ENCODE measurements around the gene SLC35F6. TPM values are rescaled to one million over a fixed set of nuclear protein-coding genes. Genes with fewer than 3 reads are reported as not detected.

Gene SLC35F6, protein sequence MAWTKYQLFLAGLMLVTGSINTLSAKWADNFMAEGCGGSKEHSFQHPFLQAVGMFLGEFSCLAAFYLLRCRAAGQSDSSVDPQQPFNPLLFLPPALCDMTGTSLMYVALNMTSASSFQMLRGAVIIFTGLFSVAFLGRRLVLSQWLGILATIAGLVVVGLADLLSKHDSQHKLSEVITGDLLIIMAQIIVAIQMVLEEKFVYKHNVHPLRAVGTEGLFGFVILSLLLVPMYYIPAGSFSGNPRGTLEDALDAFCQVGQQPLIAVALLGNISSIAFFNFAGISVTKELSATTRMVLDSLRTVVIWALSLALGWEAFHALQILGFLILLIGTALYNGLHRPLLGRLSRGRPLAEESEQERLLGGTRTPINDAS
- total RNA-seq (2014; rRNA removed; shearing (Covaris generic)) = 15.8 and 27.5 TPM in 2 replicates

DNA sequence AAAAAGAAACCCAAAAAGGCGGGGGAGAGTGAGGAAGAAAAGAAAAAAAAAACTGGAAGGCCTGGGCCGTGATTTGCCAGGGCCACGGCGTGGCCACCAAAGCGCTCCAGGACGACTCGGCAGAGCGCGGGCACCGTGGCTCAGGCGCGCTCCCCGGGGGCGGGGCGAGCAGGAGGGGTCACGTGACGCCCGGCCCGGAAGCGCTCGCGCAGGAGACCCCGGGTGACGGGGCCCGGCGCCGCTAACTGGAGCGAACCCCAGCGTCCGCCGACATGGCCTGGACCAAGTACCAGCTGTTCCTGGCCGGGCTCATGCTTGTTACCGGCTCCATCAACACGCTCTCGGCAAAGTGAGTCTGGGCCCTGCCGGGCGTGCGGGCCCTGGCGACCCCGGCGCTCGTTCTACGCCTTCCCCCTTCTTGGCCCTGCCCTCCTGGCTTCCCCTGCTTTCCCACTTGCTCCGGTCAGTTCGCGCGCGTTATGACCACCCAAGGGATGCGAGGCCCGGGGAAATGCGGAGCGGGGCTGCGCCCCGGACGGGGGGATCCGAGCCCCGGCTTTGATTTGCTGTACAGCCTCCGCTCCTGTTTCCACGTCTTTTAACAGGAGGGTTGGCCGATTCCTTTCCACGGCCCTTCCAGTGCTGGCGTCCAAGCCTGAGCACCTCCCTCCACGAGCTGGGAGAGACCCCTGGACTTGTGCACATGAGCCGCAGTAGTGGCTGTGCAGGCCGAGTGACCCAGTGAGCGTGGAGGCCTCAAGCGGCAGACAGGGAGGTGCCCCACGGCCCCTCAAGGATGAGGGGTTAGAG, at the start of gene SLC35F6:
Gene SLC35F6, plus strand, starts transcription at position 207 of the 810 bp plus-strand sequence. Its CDS starts 66 bp downstream, at position 273.
- in situ Hi-C loops (cut with HindIII; ENCODE audit: low sequenced_read_pairs) = no loop called here
- DNase-seq (ENCODE audit: low spot score) = peak; percentile 83

DNA sequence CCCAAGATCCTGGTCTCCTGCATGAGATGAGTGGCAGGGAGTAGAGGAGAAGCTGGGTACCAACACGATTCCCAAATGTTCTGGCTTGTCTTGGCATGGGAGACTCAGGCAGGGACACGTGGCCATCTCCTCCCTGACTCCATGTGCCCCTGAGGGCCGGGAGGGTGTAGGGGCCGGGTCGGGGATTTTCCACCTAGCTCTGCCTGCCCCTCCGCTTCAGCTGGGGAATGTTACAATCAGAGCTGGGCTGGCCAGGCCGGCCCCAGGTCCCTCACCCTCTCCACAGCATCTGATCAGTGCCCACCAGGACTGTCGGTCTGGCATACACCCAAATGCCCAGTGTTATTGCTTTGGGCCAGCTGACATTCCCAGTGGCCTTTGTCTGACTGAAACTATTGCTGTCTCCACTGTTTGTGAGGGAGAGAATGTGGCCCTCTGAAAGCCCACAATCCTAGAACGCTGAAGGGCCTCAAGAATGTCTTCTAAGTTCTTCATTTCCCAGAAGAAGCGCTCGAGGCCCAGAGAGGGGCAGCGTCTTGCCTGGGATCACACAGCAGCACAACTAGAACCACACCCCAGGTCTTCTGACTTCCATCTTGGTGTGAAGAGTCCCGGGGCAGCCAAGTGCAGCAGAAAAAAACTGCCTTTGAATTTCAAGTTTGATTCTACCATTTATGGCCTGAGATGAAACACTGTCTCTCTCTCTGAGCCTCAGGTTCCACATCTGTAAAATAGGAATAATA, 48.4 kb upstream of the SLC35F6 start:
- in situ Hi-C loops (cut with HindIII; ENCODE audit: low sequenced_read_pairs) = no loop called here
- DNase-seq (ENCODE audit: low spot score) = no peak

DNA sequence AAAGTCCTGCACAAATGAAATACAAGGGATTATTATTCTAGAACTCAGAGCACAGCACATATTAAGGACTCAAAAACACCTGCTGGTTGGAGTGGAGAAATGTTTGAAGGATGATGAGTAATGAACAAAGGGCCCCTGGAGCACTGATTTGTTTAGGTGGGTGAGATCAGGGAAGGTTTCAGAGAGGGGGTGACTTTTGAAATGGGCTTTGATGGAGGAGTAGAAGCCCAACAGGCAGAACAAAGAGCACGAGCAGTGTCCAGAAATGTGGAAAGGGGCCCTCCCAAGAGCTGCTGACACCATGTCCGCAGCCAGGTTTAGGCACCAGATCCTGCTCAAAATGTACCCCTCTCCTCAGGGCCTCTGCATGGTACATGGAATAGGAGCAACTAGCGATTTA, 47.7 kb upstream of the SLC35F6 start:
- in situ Hi-C loops (cut with HindIII; ENCODE audit: low sequenced_read_pairs) = no loop called here
- no peak for DNase-seq (ENCODE audit: low spot score)

DNA sequence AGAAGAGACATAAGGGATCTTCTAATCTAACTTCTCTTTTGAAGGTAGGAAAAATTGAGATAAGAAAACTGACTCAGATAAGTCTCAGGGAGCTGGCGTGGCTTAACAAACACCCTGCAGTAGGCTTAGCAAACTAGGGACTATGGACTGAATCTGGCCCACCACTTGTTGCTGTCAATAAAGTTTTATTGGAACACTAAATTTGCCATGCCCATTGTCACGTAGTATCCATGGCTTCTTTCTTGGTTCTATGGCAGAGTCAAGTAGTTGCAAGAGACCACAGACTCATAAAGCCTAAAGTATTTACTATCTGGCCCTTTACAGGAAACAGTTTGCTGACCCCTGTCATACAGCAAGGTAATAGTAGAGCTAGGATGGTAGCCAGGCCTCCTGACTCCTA, 47.3 kb upstream of the SLC35F6 start:
- DNase-seq (ENCODE audit: low spot score) = no peak
- in situ Hi-C loops (cut with HindIII; ENCODE audit: low sequenced_read_pairs) = no loop called here

DNA sequence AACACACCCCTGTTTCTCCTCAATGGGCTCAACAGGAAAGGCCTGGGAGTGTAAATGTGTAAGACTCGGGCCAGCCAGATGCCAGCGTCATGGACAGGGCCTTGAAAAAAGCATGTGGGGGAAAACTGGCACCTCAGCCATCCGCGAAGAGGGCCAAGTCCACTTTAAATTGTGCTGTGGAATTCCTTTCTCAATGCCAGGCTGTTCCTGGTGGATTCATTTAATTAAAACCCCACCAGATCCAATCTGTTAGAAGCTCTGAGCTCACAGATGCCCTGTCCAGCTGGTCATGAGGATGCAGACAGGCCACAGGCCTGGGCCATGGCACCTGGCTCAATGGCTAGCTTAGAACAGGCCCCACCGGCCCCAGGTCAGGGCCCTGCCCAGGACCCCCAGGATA, 46.7 kb upstream of the SLC35F6 start:
- in situ Hi-C loops (cut with HindIII; ENCODE audit: low sequenced_read_pairs) = no loop called here
- DNase-seq (ENCODE audit: low spot score) = peak; percentile 89

DNA sequence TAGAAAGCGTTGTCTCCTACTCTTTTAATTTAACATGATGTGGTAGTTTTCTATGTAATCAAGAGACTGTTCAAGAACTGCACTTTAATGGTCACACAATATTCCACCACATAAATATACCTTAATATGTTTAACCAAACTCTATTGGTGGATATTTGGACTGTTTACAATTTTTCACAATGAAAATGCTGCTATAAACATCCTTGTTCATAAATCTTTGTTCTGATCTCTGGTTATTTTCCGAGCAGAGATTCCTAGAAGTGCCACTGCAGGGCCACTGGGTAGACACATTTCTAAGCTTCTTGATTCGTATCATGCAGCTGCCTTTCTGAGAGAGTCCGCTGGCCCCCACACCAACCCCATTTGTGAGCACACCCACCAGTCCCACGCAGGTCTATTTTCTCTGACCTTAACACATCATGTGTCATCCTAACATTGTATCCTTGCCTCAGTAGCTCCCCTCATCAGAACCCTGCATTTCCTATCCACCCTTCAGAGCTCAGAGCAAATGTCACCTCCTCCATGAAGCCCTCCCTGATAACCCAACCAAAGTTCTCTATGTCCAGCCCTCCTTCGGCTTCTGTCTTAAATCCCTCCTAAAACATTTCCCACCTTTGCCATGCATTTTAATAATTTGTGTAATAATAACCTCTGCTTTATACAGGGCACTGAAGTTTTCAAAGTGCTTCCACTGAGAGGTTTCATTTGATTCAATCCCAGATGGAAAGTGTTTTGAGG, 45.0 kb upstream of the SLC35F6 start:
- in situ Hi-C loops (cut with HindIII; ENCODE audit: low sequenced_read_pairs) = no loop called here
- no peak for DNase-seq (ENCODE audit: low spot score)

DNA sequence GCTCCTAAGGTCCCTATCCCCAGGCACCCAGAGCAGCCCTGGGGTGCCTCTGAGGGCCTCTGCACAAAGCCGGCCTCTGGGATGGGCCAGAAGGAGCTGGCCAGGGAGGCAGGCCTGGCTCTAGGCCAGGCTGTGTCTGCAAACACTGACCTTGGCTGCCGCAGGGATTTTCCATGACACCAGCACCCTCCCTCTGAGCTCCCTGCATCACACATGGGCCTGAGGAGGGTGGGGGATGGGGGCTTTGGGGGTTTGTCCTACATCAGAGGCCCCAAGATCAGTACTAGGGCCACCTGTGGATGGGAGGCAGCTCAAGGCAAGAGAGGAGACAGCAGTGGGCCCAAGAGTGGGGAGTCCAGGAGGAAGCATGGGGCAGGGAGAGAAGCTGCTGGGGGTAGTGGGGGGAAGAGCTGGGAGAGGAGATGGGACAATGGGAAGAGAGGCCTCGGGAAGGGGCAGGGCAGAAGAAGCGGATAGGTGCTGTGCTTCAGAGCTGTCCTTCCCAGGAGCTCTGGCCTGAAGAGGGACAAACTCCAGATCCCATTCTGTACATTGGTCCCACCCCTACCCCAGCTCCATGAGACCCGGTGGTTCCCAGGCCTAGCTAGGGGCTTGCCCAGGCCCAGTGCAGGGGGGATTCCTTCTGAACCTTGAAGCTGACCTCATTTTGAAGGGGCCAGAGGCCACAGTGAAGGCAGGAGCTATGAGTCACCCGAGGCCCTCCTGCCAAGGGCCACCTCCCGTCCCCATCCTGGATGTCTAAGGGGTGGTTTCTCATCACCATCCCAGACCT, 43.6 kb upstream of the SLC35F6 start:
- in situ Hi-C loops (cut with HindIII; ENCODE audit: low sequenced_read_pairs) = no loop called here
- DNase-seq (ENCODE audit: low spot score) = peak; percentile 67

DNA sequence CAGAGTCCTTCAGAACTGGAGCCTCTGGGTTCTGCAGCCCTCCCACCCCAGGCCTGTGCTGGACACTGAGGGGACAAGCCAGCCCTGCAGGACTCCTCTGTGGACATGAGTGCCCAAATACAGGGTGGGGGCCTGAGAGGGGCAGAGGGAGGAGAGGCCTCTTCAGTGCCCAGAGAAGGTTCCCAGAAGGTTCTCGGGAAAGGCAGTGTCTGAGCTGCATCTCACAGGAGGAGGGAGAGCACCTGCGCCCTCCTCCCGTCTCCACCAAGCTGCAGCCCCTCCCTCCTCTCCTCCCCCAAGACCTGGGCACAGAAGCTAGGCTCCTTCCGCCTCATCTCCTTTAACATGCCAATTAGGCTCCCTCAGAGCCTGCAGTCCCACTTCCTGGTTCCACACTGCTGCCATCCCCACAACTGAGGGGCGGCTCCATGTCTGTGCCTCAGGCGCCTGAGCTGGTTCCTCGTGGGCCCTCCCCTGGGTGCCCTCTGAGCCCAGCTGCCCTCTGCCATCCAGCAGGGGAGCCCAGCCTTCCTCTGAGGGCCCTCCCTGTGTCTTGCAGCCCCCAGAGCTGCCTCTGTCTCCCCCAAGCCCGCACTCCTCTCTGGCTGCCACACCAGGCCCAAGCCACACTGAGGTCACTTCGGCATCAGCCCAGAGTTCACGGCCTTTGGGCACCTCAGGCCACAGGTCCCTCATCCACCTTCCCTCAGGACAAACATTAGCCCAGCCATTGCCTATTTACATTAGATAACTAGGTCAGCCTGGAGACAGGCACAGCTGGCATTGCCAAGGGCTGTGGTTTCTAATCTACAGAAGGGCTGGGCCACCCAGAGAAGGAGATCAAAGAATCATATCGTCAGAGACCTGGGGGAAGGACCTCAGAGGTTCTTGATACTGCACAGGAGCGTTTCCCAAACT, 42.7 kb upstream of the SLC35F6 start:
- in situ Hi-C loops (cut with HindIII; ENCODE audit: low sequenced_read_pairs) = no loop called here
- DNase-seq (ENCODE audit: low spot score) = no peak

DNA sequence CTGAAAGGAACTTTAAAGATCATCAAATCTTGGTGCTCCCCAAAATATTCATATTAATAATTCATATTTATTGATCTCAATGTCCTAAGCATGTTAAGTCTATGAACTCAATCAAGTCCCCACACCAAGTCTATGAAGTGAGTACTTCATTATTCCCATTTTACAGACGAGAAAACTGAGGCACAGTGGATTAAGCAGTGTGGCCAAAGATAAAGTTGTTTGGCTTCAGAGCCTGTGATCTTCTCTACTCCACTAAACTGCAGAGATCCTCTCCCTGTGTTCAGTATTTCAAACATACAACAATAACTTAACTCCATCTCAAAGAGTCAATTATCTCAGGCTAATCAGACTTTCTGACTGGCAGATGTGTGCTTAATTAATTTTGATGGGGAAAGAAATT, 41.8 kb upstream of the SLC35F6 start:
- in situ Hi-C loops (cut with HindIII; ENCODE audit: low sequenced_read_pairs) = no loop called here
- no peak for DNase-seq (ENCODE audit: low spot score)

DNA sequence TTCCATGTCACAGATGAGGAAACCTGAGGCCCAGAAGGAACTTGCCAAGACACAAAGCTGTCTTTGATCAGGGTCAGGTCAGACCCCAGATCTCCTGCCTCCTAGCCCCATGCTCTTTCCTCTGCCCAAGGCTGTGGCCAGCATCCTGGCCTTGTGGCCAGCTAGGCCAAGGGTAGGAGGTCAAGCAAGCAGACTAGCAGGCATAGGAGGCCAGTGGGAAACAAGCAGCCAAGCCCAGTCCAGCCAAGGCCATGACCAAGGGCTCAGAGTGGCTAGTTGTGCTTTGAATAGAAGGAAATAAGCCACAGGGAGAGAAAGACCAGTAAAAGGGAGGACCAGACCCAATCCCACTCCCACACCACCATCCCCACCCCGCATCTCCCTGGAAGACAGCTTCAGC, 41.2 kb upstream of the SLC35F6 start:
- in situ Hi-C loops (cut with HindIII; ENCODE audit: low sequenced_read_pairs) = no loop called here
- DNase-seq (ENCODE audit: low spot score) = no peak

DNA sequence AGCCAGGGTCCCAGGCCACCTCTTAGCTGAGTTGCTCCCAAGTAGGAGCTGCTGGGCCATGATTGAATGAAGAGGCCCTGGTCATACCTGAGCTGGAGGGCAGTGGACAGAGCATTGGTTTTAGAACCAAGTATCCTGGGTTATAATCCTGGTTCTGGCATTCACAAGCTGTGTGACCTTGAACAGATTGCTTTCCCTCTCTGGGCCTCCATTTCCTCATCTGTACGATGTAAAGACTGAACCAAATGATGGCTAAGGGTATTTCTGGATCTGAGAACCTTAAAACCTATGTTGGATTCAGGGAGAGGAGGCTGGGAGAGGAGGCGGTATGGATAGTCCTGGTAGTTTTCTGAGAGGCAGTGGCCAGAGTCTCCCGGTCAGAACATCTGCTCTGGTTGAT, 40.6 kb upstream of the SLC35F6 start:
- in situ Hi-C loops (cut with HindIII; ENCODE audit: low sequenced_read_pairs) = no loop called here
- DNase-seq (ENCODE audit: low spot score) = no peak

DNA sequence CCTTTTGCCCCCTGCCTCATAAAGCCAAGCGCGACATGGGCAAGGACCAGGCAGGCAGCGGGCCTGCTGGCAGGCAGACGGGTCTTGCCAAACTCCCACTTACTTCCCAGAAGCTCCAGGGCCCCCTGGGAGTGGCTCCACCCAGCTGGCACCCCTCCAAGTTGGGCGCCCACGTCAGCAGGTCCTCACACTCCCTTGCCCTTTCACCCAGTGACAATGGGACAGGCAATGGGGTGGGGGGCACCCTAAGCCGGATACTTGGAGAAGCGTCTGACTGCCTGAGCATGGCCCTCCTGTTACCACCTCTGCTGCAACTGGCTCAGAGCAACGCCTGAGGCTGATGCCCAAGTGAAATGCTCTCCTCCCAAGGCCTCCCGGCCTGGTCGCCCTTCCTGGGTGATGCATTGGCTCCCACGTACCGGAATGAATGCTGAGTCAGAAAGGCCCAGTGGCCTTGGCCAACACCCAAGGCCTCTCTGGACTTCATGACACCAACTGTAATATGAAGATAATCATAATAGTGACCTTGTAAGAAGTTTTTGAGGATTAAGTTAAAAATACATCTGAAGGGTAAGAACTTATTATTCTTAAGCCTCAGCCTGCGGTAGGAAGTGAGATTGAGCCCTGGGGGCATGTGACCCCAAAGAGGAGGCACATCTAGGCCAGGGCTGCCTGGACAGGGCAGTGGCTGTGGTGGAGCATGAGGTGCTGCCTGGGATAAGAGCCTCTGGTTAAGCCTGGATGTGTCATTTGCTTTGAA, 39.9 kb upstream of the SLC35F6 start:
- in situ Hi-C loops (cut with HindIII; ENCODE audit: low sequenced_read_pairs) = no loop called here
- no peak for DNase-seq (ENCODE audit: low spot score)

DNA sequence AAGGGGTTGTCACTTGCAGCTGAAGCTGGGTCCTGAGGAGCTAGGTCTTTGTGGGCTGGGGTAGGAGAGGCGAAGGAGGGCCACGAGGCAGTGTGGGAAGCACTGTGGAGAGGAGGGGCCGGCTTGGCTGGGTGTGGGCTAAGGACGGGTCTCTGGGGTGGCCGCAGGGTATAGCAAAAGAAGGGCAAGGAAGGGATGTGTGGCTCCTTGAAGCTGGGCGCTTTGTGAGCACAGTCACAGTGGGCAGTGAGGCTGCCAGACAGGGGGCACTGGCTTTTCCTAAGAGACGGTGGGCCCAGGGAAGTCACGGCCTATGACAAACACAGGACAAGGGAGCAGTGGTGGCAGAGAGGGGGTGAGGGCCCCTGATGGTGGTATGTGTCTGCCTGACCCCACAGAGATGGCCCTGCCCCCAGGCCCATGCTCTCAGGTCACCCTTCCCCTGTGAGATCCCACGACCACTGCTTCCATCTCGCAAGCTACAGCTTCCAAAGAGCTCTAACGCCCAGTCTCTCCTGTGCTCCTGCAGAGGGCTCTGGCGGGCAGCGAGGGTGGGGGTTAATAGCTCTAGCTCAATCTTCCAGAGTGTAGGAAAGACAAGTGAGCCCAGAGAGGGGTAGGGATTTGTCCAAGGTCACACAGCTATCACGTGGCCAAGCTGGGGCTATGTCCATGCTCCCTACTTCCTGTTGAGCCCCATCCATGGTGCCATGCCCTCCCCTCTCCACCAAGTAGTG, 39.1 kb upstream of the SLC35F6 start:
- DNase-seq (ENCODE audit: low spot score) = no peak
- in situ Hi-C loops (cut with HindIII; ENCODE audit: low sequenced_read_pairs) = no loop called here

DNA sequence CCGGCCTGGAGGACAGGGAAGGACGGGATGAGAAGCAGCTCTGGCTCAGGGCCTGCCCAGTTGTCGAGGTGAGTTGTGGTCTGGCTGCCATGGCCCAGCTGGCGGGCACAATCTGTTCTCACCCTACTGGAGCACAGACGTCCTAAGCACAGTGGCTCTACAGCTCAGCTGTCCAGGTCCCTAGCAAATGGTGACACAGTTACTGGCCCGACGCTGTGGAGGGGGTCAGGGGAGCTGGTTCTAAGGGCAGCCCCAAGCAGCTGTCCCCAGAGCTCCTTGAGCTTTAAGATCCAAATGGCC, 38.6 kb upstream of the SLC35F6 start:
- in situ Hi-C loops (cut with HindIII; ENCODE audit: low sequenced_read_pairs) = no loop called here
- no peak for DNase-seq (ENCODE audit: low spot score)

DNA sequence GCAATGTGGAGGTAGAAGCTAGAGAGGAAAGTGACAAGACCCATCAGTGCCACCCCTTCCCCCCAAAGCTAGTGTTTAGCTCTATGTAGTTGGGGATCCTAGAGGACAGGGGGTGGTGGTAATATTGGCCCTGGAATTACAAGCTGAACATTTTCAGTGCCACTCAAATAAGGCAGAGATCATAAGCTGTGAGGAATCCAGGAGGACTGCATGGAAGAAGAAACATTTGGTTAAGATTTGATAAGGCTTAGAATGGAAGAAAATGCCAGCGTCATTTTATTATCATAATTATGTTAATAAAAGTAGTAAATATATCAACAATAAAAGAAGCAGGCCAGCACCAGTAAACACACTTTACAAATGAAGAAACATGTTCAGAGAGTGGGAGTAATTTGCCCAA, 37.9 kb upstream of the SLC35F6 start:
- no peak for DNase-seq (ENCODE audit: low spot score)
- in situ Hi-C loops (cut with HindIII; ENCODE audit: low sequenced_read_pairs) = no loop called here
